Fibroblast of skin of left quadriceps (primary cell): Measurements from ENCODE around the gene DMXL1.
A peak's percentile ranks its signal among the peaks of the same experiment; 100 is the strongest.
"Not testable (repeated sequence)": the region's sequence is repeated elsewhere in the genome, so short reads cannot be mapped to it uniquely, and the experiment has no call there.

ENCODE experiments used
- DNase-seq, 2 experiments: peaks; one replicate each; pipeline ENCODE4 v3.0.0-alpha.2; 2013; ENCODE audit warnings: low read depth in 2 of 2

The DMXL1 gene

GRCh38 chr5:119200795-119201194 lies 129.9 kb downstream of the DMXL1 start:
- no peak for DNase-seq

- no peak for DNase-seq
These were observed 136.2 kb downstream of the DMXL1 start for GRCh38 chr5:119207105-119207504.

- no peak for DNase-seq
These were observed 141.1 kb downstream of the DMXL1 start for GRCh38 chr5:119212026-119212425.

- DNase-seq, result no peak
These were observed 141.8 kb downstream of the DMXL1 start for GRCh38 chr5:119212676-119213075.

GRCh38 chr5:119217183-119217582 lies 146.3 kb downstream of the DMXL1 start:
- no peak for DNase-seq

- no peak for DNase-seq
These were observed 148.2 kb downstream of the DMXL1 start for GRCh38 chr5:119218830-119219782.

GRCh38 chr5:119220576-119221197 lies 149.8 kb downstream of the DMXL1 start:
- DNase-seq, result no peak

GRCh38 chr5:119221330-119221729 lies 150.4 kb downstream of the DMXL1 start:
- DNase-seq, result no peak

GRCh38 chr5:119229950-119230349 lies 159.1 kb downstream of the DMXL1 start:
- DNase-seq, result no peak

- DNase-seq, result no peak
These were observed 167.6 kb downstream of the DMXL1 start for GRCh38 chr5:119238265-119239118.

GRCh38 chr5:119239119-119239417 lies 168.2 kb downstream of the DMXL1 start:
- no peak for DNase-seq

GRCh38 chr5:119239826-119240225 lies 168.9 kb downstream of the DMXL1 start:
- not testable (repeated sequence) for DNase-seq

GRCh38 chr5:119243888-119244287 lies 173.0 kb downstream of the DMXL1 start:
- DNase-seq, result no peak

GRCh38 chr5:119250946-119251901 lies 180.3 kb downstream of the DMXL1 start:
- DNase-seq, result peak in 1 of 2 experiments; percentile 12

- DNase-seq, result no peak
These were observed 184.9 kb downstream of the DMXL1 start for GRCh38 chr5:119255571-119256356.

GRCh38 chr5:119257613-119258012 lies 186.7 kb downstream of the DMXL1 start:
- DNase-seq, result no peak

GRCh38 chr5:119263639-119264038 lies 192.8 kb downstream of the DMXL1 start:
- DNase-seq, result no peak

- peak in 1 of 2 experiments; percentile 21 for DNase-seq
These were observed 193.3 kb downstream of the DMXL1 start for GRCh38 chr5:119264186-119264585.

GRCh38 chr5:119267958-119268386 lies 197.1 kb downstream of the DMXL1 start:
- peak; percentile 86 to 88 for DNase-seq

- peak; percentile 74 to 78 for DNase-seq
These were observed 197.6 kb downstream of the DMXL1 start for GRCh38 chr5:119268387-119269060.
